IgD-negative memory B cell (primary cell): ENCODE measurements around the gene MAP3K19. TPM values are rescaled to one million over a fixed set of nuclear protein-coding genes. Genes with fewer than 3 reads are reported as not detected.
"Not testable (repeated sequence)": the region's sequence is repeated elsewhere in the genome, so short reads cannot be mapped to it uniquely, and the experiment has no call there.

ENCODE experiments used
- H3K27ac Mint-ChIP-seq, 3 donors: one replicate each; pipeline ENCODE4 v1.8.0; 2020 to 2022; ENCODE audit warnings: mild to moderate bottlenecking in 3 of 3, mixed read lengths in 3 of 3, moderate library complexity in 1 of 3
- H3K27me3 Mint-ChIP-seq: one replicate; pipeline ENCODE4 v1.8.0; 2021; ENCODE audit warnings: mixed read lengths
- H3K36me3 Mint-ChIP-seq: one replicate; pipeline ENCODE4 v1.8.0; 2020; ENCODE audit warnings: mild to moderate bottlenecking, mixed read lengths
- H3K4me1 Mint-ChIP-seq, 3 donors: one replicate each; pipeline ENCODE4 v1.8.0; 2020 to 2022; ENCODE audit warnings: mixed read lengths in 3 of 3, mild to moderate bottlenecking in 1 of 3
- H3K4me3 Mint-ChIP-seq, 4 donors: one replicate each; pipeline ENCODE4 v1.8.0; 2020 to 2022; ENCODE audit warnings: mild to moderate bottlenecking in 4 of 4, mixed read lengths in 4 of 4, moderate library complexity in 3 of 4
- H3K9me3 Mint-ChIP-seq, 3 donors: one replicate each; pipeline ENCODE4 v1.8.0; 2020 to 2021; ENCODE audit warnings: mixed read lengths in 3 of 3, mild to moderate bottlenecking in 1 of 3
- polyA plus RNA-seq: library from polyadenylated mRNA; unstranded; fragments of 300-500 nt; fragmentation: Illumina TruSeq; gene quantifications from one replicate; pipeline ENCODE4 v1.2.3, GENCODE V29; 2021

MAP3K19 gene
- polyA plus RNA-seq, 1 donor from 2014 or later: not detected

DNA sequence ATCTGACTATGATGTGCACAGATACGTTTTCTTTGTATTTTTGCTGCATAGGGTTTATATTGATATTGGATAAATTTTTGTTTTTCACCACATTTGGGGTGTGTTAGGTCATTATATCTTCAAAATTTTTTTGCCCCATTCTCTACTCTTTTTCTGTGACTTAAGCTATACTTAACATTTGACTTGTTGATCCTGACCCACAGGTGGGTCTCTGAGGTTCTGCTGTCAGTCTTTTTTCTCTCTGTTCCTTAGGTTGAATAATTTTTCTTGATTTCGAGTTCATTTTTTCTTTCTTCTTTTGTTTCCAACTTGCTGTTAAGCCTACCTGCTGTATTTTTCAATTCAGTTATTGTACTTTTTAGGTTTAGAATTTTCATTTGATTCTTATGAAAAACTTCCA lies 16.9 kb upstream of the MAP3K19 start:
- Mint-ChIP-seq H3K4me1 (peaks cover 14 to 34% (median 25%) of the 10 kb centered on the region in 3 donors), H3K27ac (no peak overlapping the region), H3K36me3 (peaks cover 29% of the 10 kb centered on the region), H3K27me3 (no peaks in the 10 kb centered on the region), H3K4me3 (no peak overlapping the region), H3K9me3 (no peaks in the 10 kb centered on the region)

DNA sequence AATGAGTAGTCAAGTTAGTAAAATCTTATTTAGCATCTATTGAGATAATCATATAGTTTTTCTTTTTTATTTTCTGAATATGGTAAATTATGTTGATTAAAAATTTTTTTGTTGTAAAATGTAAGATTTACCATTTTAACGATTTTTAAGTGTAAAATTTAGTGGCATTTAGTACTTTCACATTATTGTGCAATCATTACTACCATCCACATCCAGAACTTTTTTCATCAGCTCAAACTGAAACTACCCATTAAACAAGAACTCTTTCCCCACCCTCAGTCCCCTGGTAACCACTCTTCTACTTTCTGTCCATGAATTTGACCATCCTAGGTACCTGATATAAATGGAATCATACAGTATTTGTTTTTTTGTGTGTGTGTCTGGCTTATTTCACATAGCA lies 16.0 kb upstream of the MAP3K19 start:
- no peaks in the 10 kb centered on the region for H3K9me3 Mint-ChIP-seq
- H3K36me3 Mint-ChIP-seq: peaks cover 29% of the 10 kb centered on the region
- H3K27me3 Mint-ChIP-seq: no peaks in the 10 kb centered on the region
- no peak overlapping the region for H3K27ac Mint-ChIP-seq
- peaks cover 16 to 38% (median 27%) of the 10 kb centered on the region in 3 donors for H3K4me1 Mint-ChIP-seq
- H3K4me3 Mint-ChIP-seq: no peak overlapping the region

DNA sequence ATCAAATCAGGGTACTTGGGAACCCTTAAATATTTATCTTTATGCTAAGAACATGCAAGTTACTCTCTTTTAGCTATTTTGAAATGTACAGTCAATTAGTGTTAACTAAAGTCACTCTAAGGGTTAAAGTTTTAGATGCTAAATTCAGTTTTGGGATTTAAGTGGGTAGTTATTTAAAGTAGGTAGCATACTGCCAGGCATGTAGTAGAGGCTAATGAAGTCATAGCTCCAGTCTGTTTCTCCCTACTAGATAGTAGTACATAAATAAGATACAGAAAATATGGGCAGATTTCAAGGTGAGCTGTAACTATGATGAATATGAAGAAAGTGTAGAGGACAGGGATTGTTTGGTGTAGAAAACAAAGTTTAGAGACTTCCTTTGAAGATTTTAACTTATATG lies 12.3 kb upstream of the MAP3K19 start:
- H3K4me3 Mint-ChIP-seq: no peak overlapping the region
- peaks cover 0 to 1% (median 0%) of the 10 kb centered on the region in 3 donors for H3K9me3 Mint-ChIP-seq
- H3K27me3 Mint-ChIP-seq: no peaks in the 10 kb centered on the region
- H3K27ac Mint-ChIP-seq: no peak overlapping the region
- H3K4me1 Mint-ChIP-seq: peaks cover 25 to 41% (median 29%) of the 10 kb centered on the region in 3 donors
- H3K36me3 Mint-ChIP-seq: peaks cover 20% of the 10 kb centered on the region

DNA sequence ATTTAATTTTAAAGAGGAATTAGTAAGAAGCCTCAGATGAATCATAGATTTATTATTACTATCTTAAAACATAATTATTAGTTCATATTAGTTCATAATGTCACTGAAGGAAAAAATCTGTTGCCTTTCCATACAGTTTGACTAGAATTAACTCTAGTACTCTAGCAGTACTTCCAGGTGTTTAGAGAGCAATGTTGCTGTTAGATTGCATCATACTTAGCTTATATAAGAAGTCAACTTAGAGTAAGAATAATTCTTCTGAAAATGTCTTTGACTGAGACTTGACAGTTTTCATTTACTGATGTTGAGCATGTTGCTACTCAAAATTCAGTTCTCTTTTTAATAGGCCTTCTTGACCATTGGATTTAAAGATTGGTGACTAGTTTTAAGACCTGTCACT lies 9.5 kb upstream of the MAP3K19 start:
- Mint-ChIP-seq H3K4me1 (peaks cover 33 to 45% (median 36%) of the 10 kb centered on the region in 3 donors), H3K27ac (no peak overlapping the region), H3K4me3 (peak overlapping the region in 2 of 4 donors; percentile 22 to 67), H3K9me3 (peaks cover 0 to 1% (median 0%) of the 10 kb centered on the region in 3 donors), H3K36me3 (peaks cover 11% of the 10 kb centered on the region), H3K27me3 (no peaks in the 10 kb centered on the region)

DNA sequence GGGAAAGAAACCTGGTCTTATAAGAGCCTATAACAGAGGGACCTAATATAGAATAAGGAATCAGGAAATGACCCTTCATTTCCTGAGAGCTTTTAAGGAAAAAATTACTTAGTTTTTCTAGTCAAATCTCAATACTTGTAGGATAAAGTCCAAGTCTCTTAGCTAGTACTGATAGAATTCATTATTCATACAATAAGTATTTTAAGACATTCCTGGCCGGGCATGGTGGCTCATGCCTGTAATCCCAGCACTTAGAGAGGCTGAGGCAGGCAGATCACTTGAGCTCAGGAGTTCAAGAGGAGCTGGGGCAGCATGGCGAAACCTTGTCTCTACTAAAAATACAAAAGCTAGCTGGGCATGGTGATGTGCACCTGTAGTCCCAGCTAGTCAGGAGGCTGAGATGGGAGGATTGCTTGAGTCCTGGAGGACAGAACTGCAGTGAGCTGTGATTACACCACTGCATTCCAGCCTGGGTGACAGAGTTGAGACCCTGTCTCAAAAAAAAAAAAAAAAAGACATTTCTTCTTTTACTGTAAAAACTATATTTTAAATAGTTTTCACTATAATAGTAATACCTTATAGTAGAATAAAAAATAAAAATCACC lies 8.0 kb upstream of the MAP3K19 start:
- H3K27ac Mint-ChIP-seq: no peak overlapping the region
- H3K9me3 Mint-ChIP-seq: peaks cover 0 to 1% (median 0%) of the 10 kb centered on the region in 3 donors

DNA sequence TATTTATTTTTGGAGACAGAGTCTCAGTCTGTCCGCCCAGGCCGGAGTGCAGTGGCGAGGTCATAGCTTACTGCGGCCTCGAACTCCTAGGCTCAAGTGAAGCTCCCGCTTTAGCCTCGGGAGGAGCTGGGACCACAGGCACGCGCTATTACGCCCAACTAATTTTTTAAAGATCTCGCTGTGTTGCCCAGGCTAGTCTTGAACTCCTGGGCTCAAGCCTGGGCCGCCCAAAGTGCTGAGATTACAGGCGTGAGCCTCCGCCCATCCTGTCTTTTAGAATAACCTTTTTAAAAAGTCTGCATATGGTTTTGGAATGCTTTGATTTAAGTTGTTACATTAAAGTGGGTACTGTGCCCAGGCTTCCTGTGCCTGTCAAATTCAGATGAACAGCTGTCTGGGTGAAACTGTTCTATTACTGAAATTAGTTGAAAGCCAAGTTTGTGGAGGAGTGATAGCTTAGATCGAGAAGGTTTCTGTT lies 5.8 kb upstream of the MAP3K19 start:
- Mint-ChIP-seq H3K27ac (peak overlapping the region; percentile 98 to 100 (median 98)), H3K9me3 (peaks cover 0 to 1% (median 0%) of the 10 kb centered on the region in 3 donors), H3K27me3 (no peaks in the 10 kb centered on the region), H3K4me1 (peaks cover 27 to 35% (median 35%) of the 10 kb centered on the region in 3 donors), H3K36me3 (peaks cover 3% of the 10 kb centered on the region), H3K4me3 (peak overlapping the region; percentile 97 to 99 (median 98))

More for the DNA sequence above, 8.0 kb upstream of the MAP3K19 start:
- Mint-ChIP-seq H3K4me3 (peak overlapping the region in 1 of 4 donors; percentile 45), H3K27me3 (no peaks in the 10 kb centered on the region), H3K4me1 (peaks cover 31 to 46% (median 39%) of the 10 kb centered on the region in 3 donors), H3K36me3 (peaks cover 6% of the 10 kb centered on the region)

DNA sequence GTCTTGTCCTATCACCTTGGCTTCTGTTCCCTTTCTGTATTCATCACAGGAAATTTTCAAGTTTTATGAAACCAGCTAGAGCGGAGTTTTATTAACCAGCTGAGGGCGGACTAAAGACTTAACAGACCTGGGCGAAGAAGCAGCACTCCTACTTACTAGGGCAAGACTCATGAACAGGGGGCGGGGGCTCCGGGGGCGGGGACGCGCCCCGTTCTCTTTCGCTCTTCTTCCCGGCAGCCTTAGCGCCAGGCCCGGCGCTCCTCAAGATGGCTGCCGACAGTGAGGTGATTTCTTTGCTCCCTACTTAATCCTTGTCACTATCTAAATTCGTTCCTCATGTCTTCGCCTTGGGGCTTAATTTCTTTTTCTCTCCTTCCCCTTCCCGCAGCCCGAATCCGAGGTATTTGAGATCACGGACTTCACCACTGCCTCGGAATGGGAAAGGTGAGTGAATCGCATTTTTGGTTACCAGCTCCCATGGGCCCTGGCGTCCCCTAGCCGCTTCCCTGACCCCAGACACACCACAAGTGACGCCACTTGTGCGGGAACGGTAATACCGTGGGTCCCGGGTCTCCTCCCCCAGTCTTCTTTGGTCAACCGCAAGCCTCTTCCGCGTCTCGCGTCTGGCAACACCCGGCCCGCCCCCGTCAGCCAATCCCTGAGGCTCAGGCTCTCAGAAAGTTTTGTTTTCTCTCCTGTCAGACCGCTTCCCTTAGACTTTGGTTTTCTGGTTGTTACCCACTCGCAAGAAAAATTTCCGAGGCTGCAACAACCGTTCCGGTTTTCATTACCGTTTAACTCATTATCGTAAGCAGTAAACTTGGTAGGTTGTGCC lies 5.0 kb upstream of the MAP3K19 start, which contains the start of gene RAB3GAP1:
Gene RAB3GAP1 (plus strand): TSS at position 251 of the 835 bp plus-strand sequence. CDS start 16 bp downstream, at position 267.
- peak within 1 kb of the TSS; percentile 98 to 100 (median 98) for H3K27ac Mint-ChIP-seq
- H3K36me3 Mint-ChIP-seq: peaks cover 3% of the 10 kb centered on the region
- peak within 1 kb of the TSS; percentile 97 to 99 (median 98) for H3K4me3 Mint-ChIP-seq
- no peaks in the 10 kb centered on the region for H3K27me3 Mint-ChIP-seq
- H3K4me1 Mint-ChIP-seq: peaks cover 26 to 35% (median 31%) of the 10 kb centered on the region in 3 donors
- H3K9me3 Mint-ChIP-seq: peaks cover 0 to 1% (median 0%) of the 10 kb centered on the region in 3 donors

DNA sequence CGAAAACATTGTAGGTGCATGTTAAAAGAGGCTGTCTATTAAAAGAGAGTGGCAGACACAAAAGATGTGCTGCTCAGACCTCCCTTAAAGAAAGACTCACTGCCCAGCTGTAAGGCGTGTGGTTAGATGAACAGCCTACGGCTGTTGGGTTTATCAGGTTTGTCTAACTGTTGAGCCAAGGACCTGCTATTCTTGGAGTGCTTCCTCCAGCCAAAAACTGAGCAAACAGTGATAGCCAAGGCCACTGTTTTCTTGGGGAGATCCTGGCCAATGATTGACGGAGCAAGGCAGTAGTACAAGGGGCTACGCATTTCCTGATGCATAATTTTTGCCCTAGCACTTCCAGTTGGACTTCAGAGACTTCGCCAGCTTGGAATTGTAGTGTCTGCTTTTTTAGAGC lies 3.4 kb upstream of the MAP3K19 start:
- Mint-ChIP-seq H3K4me1 (peaks cover 23 to 31% (median 25%) of the 10 kb centered on the region in 3 donors), H3K27me3 (no peaks in the 10 kb centered on the region), H3K4me3 (peak overlapping the region in 3 of 4 donors; percentile 21 to 81 (median 80)), H3K27ac (peak overlapping the region in 1 of 3 donors; percentile 100), H3K9me3 (no peaks in the 10 kb centered on the region), H3K36me3 (peaks cover 3% of the 10 kb centered on the region)

DNA sequence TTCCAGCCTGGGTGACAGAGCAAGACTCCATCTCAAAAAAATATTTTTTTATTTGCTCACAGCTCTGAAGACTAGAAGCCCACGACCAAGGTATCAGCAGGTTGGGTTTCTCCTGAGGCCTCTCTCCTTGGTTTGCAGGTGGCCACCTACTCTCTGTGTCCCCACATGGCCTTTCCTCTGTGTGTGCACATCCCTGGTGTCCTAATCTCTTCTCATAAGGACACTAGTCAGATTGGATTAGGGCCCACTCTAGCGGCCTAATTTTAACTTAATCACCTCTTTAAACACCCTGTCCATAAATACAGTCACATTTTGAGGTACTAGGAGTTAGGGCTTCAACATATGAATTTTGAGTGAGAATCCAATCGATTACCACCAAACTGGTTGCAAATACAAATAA lies 2.9 kb upstream of the MAP3K19 start:
- Mint-ChIP-seq H3K27ac (peak overlapping the region in 2 of 3 donors; percentile 24 to 100), H3K4me3 (peak overlapping the region in 1 of 4 donors; percentile 80), H3K27me3 (no peaks in the 10 kb centered on the region), H3K36me3 (peaks cover 3% of the 10 kb centered on the region), H3K4me1 (peaks cover 21 to 31% (median 25%) of the 10 kb centered on the region in 3 donors), H3K9me3 (no peaks in the 10 kb centered on the region)

DNA sequence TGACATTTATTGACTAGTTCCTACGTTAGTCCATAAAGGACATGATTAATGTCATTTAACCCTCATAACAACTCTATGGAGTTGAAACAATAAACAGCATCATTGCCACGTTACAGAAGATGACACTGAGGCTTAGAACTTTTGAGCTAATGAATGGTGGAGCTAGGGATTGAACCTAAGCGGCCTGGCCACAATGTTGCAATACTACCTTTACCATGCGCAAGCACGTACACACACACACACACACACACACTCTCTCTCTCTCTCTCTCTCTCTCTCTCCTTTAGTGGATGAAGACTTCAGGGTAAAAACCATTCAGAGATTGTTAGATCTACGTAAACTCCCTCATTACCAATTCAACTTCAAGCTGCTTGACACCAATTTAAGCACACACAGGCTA lies 875 bp upstream of the MAP3K19 start:
- peaks cover 3 to 12% (median 9%) of the 10 kb centered on the region in 3 donors for H3K4me1 Mint-ChIP-seq
- peaks cover 1% of the 10 kb centered on the region for H3K27me3 Mint-ChIP-seq
- H3K4me3 Mint-ChIP-seq: no peak overlapping the region
- H3K36me3 Mint-ChIP-seq: peaks cover 1% of the 10 kb centered on the region
- H3K27ac Mint-ChIP-seq: no peak overlapping the region
- no peaks in the 10 kb centered on the region for H3K9me3 Mint-ChIP-seq

DNA sequence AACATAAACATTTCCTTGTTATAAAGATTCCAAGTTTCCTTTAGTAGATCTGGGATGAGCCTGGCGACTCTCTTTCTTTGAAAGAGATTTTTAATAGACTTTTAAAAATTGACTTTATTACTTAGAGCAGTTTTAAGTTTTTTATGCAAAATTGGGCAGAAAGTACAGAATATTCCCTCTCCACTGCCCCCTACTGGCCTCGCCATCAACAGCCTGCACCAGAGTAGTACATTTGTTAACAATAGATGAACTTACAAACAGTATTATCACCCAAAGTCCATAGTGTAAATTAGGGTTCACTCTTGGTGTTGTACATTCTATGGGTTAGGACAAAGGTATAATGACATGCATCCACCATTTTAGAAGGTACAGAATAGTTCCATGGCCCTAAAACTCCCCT lies 3.9 kb downstream of the MAP3K19 start:
- no peak overlapping the region for H3K27ac Mint-ChIP-seq
- H3K4me3 Mint-ChIP-seq: no peak overlapping the region
- peaks cover 6% of the 10 kb centered on the region for H3K27me3 Mint-ChIP-seq
- no peaks in the 10 kb centered on the region for H3K36me3 Mint-ChIP-seq
- no peaks in the 10 kb centered on the region for H3K4me1 Mint-ChIP-seq
- H3K9me3 Mint-ChIP-seq: no peaks in the 10 kb centered on the region

DNA sequence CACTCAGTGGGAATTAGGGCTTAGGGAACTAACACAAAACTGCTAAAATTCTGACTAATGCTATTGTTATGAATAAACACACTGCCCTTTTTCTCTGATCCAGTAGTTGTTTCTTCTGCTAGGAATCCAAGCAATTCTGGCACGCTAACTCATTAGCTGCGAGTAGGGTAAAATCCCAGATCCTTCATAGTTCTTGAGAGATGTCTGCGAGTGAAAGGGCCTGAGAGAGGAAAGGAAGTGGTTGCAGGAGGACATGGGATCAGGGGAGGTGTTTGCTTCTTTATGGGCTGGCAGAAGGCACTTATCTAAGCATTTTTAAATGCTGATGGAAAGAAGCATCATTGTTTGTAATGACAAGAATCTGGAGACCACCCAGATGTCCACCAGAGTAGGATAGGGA lies 9.4 kb downstream of the MAP3K19 start:
- Mint-ChIP-seq H3K27ac (no peak overlapping the region), H3K27me3 (peaks cover 4% of the 10 kb centered on the region), H3K4me1 (no peaks in the 10 kb centered on the region), H3K9me3 (no peaks in the 10 kb centered on the region), H3K36me3 (no peaks in the 10 kb centered on the region), H3K4me3 (no peak overlapping the region)

DNA sequence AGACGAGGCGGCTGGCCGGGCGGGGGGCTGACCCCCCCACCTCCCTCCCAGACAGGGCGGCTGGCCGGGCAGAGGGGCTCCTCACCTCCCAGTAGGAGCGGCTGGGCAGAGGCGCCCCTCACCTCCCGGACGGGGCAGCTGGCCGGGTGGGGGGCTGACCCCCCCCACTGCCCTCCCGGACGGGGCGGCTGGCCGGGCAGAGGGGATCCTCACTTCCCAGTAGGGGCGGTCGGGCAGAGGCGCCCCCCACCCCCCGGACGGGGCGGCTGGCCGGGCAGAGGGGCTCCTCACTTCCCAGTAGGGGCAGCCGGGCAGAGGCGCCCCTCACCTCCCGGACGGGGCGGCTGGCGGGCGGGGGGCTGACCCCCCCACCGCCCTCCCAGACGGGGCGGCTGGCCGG lies 14.0 kb downstream of the MAP3K19 start:
- not testable (repeated sequence) for H3K27me3 Mint-ChIP-seq, H3K27ac Mint-ChIP-seq, H3K36me3 Mint-ChIP-seq, H3K4me1 Mint-ChIP-seq, H3K4me3 Mint-ChIP-seq, H3K9me3 Mint-ChIP-seq

DNA sequence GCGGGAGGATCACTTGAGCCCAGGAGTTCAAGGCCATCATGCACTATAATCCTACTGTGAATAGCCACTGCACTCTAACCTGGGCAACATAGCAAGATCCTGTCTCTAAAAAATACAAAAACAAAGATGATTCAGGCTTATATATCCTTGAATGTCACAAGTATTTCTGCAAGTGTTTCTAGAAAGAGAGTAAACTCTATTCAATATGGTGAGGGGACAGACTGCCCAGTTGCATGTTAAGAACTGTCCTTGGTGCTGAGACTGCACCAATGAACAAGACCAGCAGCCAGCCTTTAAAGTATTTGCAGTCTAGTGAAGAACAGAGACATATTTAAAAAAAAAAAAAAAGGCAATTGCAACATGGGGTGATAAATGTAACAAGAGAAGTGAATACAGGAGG lies 16.4 kb downstream of the MAP3K19 start:
- H3K4me3 Mint-ChIP-seq: no peak overlapping the region
- H3K4me1 Mint-ChIP-seq: no peaks in the 10 kb centered on the region
- H3K36me3 Mint-ChIP-seq: no peaks in the 10 kb centered on the region
- H3K27ac Mint-ChIP-seq: no peak overlapping the region
- H3K9me3 Mint-ChIP-seq: no peaks in the 10 kb centered on the region
- peaks cover 5% of the 10 kb centered on the region for H3K27me3 Mint-ChIP-seq

DNA sequence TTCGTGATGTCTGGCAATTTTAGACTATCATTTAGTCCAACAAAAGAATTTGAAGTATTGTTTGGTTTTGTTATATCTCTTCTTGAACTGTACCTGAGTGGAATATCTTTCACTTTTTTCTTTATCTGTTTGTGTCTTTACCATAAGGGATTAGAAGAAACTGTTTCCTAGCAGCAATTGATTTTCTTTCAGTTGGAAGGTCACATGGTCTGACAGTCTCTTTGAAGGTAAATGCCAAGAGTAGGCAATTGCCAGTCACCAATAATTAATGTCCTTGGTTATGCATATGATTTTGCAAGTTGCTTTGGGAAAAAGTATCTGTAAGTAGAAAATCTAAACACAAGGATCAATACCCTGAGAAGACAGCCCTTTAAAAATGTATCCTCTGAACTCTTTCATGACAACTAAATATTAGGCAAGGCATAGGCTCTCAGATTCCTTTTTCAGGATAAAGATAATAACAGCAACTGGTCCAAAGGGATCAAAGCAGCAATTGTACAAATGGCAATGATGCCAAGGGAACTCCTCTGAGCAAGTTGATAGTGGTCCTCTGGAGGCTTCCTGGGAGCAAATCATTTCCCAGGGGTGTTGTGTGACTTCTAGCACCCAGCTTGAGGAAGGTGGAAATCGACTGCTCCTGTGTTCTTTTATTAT lies 17.6 kb downstream of the MAP3K19 start:
- Mint-ChIP-seq H3K9me3 (no peaks in the 10 kb centered on the region), H3K27me3 (peaks cover 8% of the 10 kb centered on the region), H3K27ac (no peak overlapping the region), H3K4me3 (no peak overlapping the region), H3K36me3 (no peaks in the 10 kb centered on the region), H3K4me1 (no peaks in the 10 kb centered on the region)
